ENCODE results near the gene MANEA.
"Not testable (repeated sequence)": the region's sequence is repeated elsewhere in the genome, so short reads cannot be mapped to it uniquely, and the experiment has no call there.

Gene MANEA

GRCh38 chr6:95577304-95578105 is at the start of gene MANEA:
Gene MANEA, plus strand, starts transcription at chr6:95577535. Its CDS starts 8,905 bp downstream, at chr6:95586440.
- DNase-seq (ENCODE audit: low read depth in 2 of 2): peak; percentile 62 to 65

GRCh38 chr6:95529762-95530161 is 47.6 kb upstream of the MANEA start:
- no peak for DNase-seq (ENCODE audit: low read depth in 2 of 2)

GRCh38 chr6:95530176-95530819 is 47.0 kb upstream of the MANEA start:
- no peak for DNase-seq (ENCODE audit: low read depth in 2 of 2)

- DNase-seq (ENCODE audit: low read depth in 2 of 2): no peak
Observed at GRCh38 chr6:95543798-95544197, 33.5 kb upstream of the MANEA start.

- no peak for DNase-seq (ENCODE audit: low read depth in 2 of 2)
Observed at GRCh38 chr6:95544517-95545225, 32.7 kb upstream of the MANEA start.

GRCh38 chr6:95545226-95545625 is 32.1 kb upstream of the MANEA start:
- no peak for DNase-seq (ENCODE audit: low read depth in 2 of 2)

GRCh38 chr6:95545686-95546085 is 31.6 kb upstream of the MANEA start:
- DNase-seq (ENCODE audit: low read depth in 2 of 2): no peak

GRCh38 chr6:95546148-95546547 is 31.2 kb upstream of the MANEA start:
- no peak for DNase-seq (ENCODE audit: low read depth in 2 of 2)

- no peak for DNase-seq (ENCODE audit: low read depth in 2 of 2)
Observed at GRCh38 chr6:95547043-95547442, 30.3 kb upstream of the MANEA start.

GRCh38 chr6:95548188-95548786 is 29.0 kb upstream of the MANEA start:
- no peak for DNase-seq (ENCODE audit: low read depth in 2 of 2)

GRCh38 chr6:95551678-95552324 is 25.5 kb upstream of the MANEA start:
- no peak for DNase-seq (ENCODE audit: low read depth in 2 of 2)

- no peak for DNase-seq (ENCODE audit: low read depth in 2 of 2)
Observed at GRCh38 chr6:95553880-95554279, 23.5 kb upstream of the MANEA start.

- DNase-seq (ENCODE audit: low read depth in 2 of 2): not testable (repeated sequence)
Observed at GRCh38 chr6:95560956-95561355, 16.4 kb upstream of the MANEA start.

GRCh38 chr6:95569560-95569959 is 7.8 kb upstream of the MANEA start:
- DNase-seq (ENCODE audit: low read depth in 2 of 2): no peak

GRCh38 chr6:95572098-95572497 is 5.2 kb upstream of the MANEA start:
- no peak for DNase-seq (ENCODE audit: low read depth in 2 of 2)

- DNase-seq (ENCODE audit: low read depth in 2 of 2): peak in 1 of 2 experiments; percentile 16
Observed at GRCh38 chr6:95574811-95575210, 2.5 kb upstream of the MANEA start.

- no peak for DNase-seq (ENCODE audit: low read depth in 2 of 2)
Observed at GRCh38 chr6:95576218-95576997, 927 bp upstream of the MANEA start.

- no peak for DNase-seq (ENCODE audit: low read depth in 2 of 2)
Observed at GRCh38 chr6:95576998-95577303, 384 bp upstream of the MANEA start.

- DNase-seq (ENCODE audit: low read depth in 2 of 2): no peak
Observed at GRCh38 chr6:95578106-95578410, 723 bp downstream of the MANEA start.

GRCh38 chr6:95581073-95581472 is 3.7 kb downstream of the MANEA start:
- DNase-seq (ENCODE audit: low read depth in 2 of 2): peak in 1 of 2 experiments; percentile 11

GRCh38 chr6:95584226-95584625 is 6.9 kb downstream of the MANEA start:
- not testable (repeated sequence) for DNase-seq (ENCODE audit: low read depth in 2 of 2)

Data from fibroblast of skin of left quadriceps (primary cell).